HG02642 (cell line): ENCODE measurements around the gene USF1.

Source experiments
- ATAC-seq: cut with Tn5 transposase; IDR thresholded peaks from one replicate; pipeline ENCODE4 v1.9.1; 2021; ENCODE audit warnings: mild to moderate bottlenecking; ENCODE audit not compliant: unreplicated experiment, poor library complexity

The USF1 gene

DNA sequence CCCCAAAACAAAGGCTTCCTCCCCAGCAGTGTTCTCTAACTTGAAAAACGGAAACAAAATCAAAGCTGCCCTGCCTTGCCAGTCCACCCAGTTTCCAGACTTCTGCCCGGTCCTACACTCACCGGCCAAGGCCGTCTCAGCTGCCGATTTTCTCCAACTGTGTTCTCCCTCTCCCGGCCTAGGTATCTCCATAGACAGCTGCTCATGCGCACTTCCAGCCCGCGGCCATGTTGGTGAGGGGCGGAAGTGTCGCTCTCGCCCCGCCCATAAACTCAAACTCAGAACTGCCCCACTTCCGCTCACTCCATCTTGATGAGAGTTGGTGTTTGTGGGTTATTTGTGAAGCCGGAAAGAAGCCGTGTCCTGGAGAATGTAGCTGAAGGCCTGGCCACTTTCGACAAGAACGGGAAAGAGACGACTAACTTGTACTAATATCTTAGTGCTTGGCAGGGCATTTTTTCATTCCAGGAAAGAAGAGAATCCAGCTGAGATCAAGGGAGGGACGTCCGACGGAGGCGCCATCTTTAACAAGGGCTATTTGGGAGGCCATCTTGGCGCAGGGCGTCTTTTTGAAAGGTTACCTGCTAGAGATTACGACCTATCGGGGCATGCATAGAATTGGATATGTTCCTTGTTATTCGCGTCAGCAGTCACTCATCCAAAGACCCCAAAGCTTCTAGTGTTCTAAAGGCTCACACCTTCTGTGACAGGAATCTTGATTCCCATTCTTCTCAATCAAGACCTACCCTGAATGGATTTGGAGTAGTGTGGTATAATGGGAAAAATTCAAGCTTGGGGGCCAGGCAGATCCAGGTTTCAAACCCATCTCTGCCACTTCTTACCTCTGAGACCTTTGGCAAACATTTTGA is at the start of gene USF1:
Gene USF1 (minus strand): TSS at position 242 of the 869 bp plus-strand sequence. CDS start 2,702 bp downstream, outside the sequence.
- peak; percentile 73 for ATAC-seq

GRCh38 chr1:161095230-161095629 is 49.5 kb upstream of the USF1 start:
- ATAC-seq, result no peak

DNA sequence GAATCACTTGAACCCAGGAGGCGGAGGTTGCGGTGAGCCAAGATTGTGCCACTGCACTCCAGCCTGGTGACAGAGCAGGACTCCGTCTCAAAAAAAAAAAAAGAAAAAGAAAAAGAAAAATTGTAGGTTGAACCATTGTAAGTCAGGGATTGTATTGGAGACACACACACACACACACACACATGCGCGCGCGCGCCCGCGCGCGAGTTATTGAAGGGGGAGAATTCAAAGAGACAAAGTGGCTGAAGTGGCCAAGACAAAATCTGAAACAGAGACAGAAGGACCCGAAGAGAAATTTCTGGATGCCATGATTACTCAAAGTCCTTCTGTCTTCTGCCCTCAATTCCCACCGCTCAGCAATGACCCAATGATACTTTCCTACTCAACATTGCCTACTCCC is 48.7 kb upstream of the USF1 start:
- ATAC-seq, result no peak

DNA sequence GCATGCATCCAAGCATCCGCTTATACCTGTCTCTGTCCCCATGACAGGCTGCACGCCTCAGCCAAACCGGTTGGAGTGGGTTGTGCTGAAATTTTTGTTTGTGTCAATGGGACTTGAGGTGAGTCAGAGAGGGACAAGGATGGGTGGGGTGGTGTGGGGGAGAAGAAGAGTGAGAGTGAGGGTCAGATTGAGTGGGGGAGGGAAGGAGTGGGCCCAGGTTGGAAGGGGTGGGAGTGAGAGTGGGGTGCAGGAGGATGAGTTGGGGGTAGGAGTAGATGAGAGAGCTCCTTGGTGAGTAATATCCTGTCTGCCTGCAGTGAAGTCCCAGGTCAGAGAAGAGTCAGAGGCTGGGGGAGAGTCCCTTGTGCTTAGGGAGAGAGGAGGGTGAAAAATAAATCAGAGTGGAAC is 46.8 kb upstream of the USF1 start:
- ATAC-seq, result no peak

GRCh38 chr1:161091796-161092507 is 46.2 kb upstream of the USF1 start:
- no peak for ATAC-seq

DNA sequence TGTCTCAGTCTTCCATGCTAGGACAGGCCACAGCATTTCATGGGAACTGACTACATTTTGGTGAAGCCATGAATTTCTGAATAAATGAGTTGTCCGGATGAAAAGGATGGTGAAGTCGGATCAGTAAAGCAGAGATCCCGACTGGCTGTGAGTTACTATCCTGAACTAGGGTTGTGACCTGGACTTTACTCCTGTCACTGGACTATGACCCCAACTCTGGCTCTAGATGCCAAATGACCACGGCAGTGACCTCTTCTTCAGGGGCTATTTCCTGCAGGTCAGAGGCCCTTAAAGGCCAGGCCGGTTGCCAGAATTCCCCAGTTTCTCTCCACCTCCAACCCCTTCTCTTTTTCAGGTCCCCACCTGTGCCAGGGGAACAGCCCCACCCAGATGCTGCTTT is 45.3 kb upstream of the USF1 start:
- ATAC-seq, result no peak

GRCh38 chr1:161090617-161091016 is 44.8 kb upstream of the USF1 start:
- ATAC-seq, result no peak

GRCh38 chr1:161089938-161090337 is 44.2 kb upstream of the USF1 start:
- no peak for ATAC-seq

DNA sequence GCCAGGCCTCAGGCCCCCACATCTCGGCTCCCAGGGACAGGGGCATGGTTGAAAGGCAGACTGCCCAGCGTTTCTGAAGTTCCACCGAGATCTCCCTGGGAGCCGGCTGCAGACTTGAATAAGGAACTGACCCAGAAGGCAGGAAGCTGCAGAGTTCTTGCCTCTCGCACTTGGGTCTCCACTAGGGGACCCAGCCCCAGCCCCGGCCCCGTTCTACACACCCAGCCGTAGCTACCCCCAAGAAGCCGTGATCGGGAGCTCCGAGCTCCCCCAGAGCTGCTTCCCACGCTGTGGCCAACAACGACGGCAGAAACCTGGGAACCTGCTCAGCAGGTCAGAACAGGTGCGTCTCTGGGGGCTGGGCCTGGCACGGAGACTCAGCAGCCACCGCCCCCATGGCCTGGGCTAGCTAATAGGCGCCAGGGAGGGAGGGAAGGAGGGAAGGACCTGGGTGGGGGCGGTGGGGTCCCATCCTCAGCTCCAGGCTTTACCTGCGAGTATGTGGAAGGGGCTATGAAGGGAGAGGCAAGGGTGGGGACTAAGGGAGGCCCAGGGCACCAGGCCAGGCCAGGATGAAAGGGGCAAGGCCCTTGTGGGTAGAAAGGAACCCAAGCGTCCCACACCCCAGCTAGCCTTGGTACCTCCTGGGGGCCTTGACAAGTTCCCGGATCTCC is 43.6 kb upstream of the USF1 start, which contains the start of gene NECTIN4:
Gene NECTIN4 (minus strand): TSS at position 308 of the 674 bp plus-strand sequence. CDS start 262 bp downstream, at position 46.
- no peak for ATAC-seq

GRCh38 chr1:161088587-161089110 is 42.9 kb upstream of the USF1 start:
- no peak for ATAC-seq

- ATAC-seq, result no peak
These were observed 40.7 kb upstream of the USF1 start for GRCh38 chr1:161086457-161086856.

DNA sequence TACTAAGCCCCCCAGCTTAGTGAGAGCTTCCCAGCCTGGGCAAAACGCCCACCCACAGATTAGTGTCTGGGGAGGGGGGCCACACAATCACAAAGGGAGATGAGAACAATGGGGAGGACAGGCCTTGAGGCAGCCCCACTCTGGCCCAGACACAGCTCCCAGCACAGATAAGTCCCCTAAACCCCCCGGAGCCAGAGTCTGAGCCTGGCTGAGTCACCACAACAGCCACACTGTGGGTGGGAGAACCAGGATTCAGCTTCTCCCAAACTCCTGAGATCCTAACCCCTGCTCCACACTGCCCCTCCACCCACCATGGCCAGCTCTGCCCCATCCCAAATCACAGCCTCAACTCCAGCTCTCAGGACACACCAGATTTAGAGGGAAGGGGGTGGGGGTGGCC is 39.4 kb upstream of the USF1 start:
- no peak for ATAC-seq

GRCh38 chr1:161084597-161084988 is 38.8 kb upstream of the USF1 start:
- no peak for ATAC-seq

DNA sequence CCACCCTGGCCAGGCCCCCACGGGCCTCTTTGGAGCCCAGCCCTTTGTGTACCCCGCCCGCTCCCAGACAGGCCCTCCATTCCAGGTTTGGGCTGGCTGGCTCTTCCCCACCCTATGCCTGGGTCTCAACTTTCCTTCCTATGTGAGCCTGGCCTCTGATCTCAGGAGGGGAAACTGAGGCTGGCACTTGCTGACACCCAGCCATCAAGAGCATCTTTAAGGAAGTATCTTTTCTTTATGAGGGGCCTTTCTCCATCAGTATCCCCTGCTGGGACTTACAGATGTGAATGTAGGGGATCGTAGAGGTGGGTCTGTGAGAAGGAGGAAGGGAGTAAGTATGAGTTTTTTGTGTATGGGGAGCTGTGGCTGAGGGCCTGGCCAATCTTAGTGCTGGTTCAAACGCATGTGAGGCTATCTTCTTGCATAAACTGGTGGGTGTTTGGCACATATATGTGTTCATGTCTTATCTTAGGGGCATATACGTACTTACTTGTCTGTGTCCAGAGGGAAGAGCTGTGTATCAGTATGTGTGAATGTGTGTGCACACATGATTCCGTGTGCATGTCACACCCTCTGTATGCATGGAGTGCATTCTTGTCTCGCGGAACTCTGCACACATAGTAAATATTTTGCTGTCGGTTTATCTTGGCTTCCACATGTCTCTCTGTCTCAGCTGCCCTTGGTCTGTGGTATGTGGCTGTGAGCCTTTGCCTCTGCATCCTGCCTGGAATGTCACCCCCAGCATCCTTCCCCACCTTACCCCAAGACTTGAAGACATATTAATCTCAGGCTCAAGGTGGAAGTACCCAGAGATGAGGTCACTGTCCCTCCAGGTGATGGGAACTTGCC is 38.2 kb upstream of the USF1 start:
- ATAC-seq, result no peak

DNA sequence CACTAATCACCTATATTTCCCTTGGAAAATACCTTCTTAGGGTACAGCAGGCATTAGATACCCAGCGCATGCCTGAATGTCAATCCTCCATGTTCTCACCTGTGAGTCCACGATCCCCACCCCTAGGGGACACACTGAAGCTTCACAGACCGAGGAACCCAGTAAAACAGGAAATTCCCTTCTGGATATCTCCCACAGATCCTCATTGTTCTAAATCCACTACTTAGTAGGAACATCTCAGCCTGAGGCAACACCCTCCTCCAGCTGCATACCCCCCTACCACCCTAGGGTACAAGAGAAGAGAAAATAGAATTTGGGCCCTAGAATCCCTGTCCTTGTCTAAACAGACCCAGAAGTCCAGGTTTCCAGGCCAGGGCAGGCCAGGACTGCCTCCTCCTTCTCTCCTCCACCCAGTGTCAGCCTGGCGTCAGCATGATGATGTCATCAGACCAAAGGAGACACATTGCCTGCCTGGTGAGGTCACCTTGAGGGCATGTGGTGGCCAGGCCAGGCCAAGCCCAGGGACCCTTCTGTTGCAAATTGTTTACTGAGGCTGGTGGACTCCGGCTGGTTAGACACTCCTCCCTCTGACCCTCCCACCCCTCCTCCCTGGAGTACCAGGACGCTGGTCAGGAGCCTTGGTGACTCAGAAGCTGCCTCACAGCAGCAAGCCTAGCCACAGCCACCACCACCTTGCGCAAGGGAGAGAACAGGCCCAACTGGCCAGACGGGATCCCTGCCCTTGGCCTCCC is 37.4 kb upstream of the USF1 start:
- ATAC-seq, result no peak

DNA sequence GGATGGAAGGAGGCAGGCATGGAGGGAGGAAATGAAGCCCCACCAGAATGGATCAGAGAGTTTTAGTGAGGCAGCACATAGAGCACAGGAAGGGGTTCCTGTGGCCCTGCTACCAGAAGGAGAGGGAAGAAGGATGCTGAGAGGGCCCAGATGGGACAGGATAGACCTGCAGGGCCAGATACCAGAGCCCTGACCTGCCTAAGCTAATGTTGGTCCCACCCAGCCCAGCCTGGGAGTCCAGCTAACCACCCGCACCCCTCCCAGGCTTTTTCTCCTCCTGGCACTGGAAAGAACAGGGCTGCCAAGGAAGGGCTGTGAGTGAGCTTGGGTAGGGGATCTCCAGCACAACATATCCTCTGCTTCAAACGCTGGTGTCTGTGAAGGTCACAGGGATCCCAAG is 36.7 kb upstream of the USF1 start:
- ATAC-seq, result no peak

DNA sequence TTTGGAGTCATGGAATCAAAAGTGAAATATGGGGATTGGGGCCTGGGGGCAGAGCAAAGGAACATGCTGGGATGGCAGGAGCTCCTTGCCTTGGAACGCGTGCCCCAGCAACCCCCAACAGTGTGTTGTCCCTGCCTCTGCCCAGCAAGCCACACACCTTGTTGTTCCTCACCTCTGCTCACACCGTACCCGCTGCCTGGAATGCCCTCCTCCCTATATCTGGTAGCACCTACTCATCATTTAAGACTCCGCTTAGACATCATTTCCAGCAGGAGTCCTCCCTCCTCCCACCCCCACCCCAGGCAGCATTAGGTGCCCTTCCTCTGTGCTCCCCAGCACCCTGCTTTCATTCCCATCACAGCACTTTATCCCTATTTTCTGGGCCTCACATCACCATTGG is 35.7 kb upstream of the USF1 start:
- ATAC-seq, result no peak

GRCh38 chr1:161080441-161081405 is 34.9 kb upstream of the USF1 start:
- ATAC-seq, result no peak
